ENCODE results near the gene HDLBP.

DNA sequence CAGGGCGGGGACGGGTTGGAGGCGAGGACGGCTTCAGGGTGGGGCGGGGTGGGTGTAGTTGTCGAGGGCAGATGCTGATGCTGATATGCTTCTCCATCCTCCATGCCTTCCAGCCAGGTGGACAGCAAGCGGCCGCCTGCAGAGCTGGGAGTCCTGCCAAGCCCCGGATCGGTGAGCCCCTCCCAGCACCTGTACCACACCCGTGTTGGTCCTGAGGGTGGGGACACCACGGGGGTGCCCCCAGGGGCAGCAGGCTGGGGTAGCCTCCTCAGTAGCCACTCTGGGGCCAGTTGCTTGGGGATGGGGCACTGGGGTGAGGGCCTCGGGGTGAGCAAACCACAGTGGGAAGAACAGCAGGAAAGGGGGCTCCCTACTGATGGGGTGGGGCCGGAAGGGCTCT is 124.4 kb downstream of the HDLBP start:
- TF ChIP-seq SUZ12 (IDR thresholded peaks at IDR 0.05; ENCODE audit: extremely low read depth, insufficient read depth, insufficient read length) (no peak), ZNF274 (IDR thresholded peaks at IDR 0.05; ENCODE audit: low read depth, low read length) (no peak), YY1 (IDR thresholded peaks at IDR 0.05; ENCODE audit: insufficient read depth, insufficient read length) (no peak)
